A673 (cell line): Measurements from ENCODE around the gene GCN1.

ENCODE experiments used
- EZH2 ChIP-seq: fragments of 200-600 bp; sonication (generic); IDR thresholded peaks from 2 replicates; pipeline ENCODE4 v1.6.1; 2017; ENCODE audit warnings: borderline replicate concordance, low read depth, mild to moderate bottlenecking, mixed read lengths, antibody characterized with exemption, low read length; ENCODE audit not compliant: poor library complexity, severe bottlenecking
- TF ChIP-seq, protein P1 (sequence below): fragments of 300-800, 200-600 bp; sonication (generic); conservative IDR thresholded peaks from 2 replicates; pipeline ENCODE4 v1.5.1; 2017; ENCODE audit warnings: low read depth, mild to moderate bottlenecking, antibody characterized with exemption, low read length, moderate library complexity, mixed read lengths

DNA sequence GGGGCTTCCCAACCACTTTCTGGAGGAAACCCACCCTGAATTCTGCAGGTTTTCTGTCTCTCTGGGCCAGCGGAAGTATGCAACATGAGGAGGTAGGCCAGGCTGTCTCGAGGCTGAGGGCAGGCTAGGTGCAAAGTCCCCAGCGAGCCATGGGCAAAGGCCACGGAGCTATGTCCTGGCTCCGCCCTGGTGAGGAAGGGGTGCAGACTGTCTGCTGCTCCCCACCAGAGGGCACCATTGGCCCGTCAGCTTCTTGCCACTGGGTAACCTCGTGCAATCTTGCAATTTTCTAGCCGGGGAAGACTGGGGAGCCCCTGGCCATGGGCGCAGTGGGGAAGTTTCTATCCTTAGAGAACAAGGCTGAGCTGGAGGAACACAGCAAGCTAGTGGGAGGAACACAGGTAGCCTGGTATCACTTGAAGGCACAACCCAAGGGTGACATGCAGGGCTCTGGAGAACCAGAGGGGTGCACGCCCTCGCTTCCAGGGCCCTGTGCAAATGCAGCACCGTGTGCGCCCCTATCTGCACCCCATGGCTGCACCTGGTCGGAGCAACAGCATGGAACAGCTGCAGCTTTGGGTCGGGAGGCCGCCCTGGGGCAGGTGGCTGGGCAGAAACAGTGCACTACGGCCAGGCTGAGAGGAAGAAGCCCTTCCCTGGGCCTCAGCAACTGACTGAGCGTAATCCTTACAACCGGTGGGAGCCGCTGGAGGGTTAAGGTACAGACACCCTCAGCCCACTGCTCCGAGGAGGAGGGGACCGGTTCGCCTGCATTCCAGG is 34.0 kb upstream of the GCN1 start:
- no peak for TF ChIP-seq EZH2
- TF ChIP-seq, protein P1, sequence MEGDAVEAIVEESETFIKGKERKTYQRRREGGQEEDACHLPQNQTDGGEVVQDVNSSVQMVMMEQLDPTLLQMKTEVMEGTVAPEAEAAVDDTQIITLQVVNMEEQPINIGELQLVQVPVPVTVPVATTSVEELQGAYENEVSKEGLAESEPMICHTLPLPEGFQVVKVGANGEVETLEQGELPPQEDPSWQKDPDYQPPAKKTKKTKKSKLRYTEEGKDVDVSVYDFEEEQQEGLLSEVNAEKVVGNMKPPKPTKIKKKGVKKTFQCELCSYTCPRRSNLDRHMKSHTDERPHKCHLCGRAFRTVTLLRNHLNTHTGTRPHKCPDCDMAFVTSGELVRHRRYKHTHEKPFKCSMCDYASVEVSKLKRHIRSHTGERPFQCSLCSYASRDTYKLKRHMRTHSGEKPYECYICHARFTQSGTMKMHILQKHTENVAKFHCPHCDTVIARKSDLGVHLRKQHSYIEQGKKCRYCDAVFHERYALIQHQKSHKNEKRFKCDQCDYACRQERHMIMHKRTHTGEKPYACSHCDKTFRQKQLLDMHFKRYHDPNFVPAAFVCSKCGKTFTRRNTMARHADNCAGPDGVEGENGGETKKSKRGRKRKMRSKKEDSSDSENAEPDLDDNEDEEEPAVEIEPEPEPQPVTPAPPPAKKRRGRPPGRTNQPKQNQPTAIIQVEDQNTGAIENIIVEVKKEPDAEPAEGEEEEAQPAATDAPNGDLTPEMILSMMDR = peak; percentile 95
